Measurements from ENCODE around the gene OR1Q1. TPM values are rescaled to one million over a fixed set of nuclear protein-coding genes. Genes with fewer than 3 reads are reported as not detected.
"Not testable (repeated sequence)": the region's sequence is repeated elsewhere in the genome, so short reads cannot be mapped to it uniquely, and the experiment has no call there.

The OR1Q1 gene
- polyA plus RNA-seq (2012; ENCODE audit: low read depth, missing spikeins): not detected

- TF ChIP-seq SPI1 (IDR thresholded peaks at IDR 0.05; ENCODE audit: low read depth, low read length): no peak
- TF ChIP-seq POLR2AphosphoS5 (IDR thresholded peaks at IDR 0.05; ENCODE audit: low read depth, low read length): no peak
- TF ChIP-seq TAF1 (IDR thresholded peaks at IDR 0.05; ENCODE audit: low read depth, low read length): no peak
- TF ChIP-seq POU2F2 (IDR thresholded peaks at IDR 0.05; ENCODE audit: low read depth, low read length): no peak
- no peak for TF ChIP-seq PAX5 (IDR thresholded peaks at IDR 0.05; ENCODE audit: insufficient read depth, low read length, severe bottlenecking)
- TF ChIP-seq POLR2A (IDR thresholded peaks at IDR 0.05; ENCODE audit: low read depth, low read length): no peak
- FAIRE-seq (no peak), DNase-seq (ENCODE audit: insufficient read length, low spot score) (no peak)
These were observed at the start of gene OR1Q1 for GRCh38 chr9:122614362-122614761. TSS of gene OR1Q1 (plus strand) at chr9:122614738. CDS start at chr9:122614738, 0 bp downstream.

GRCh38 chr9:122567901-122568300, 46.6 kb upstream of the OR1Q1 start:
- DNase-seq (ENCODE audit: insufficient read length, low spot score) (no peak), FAIRE-seq (no peak)
- no peak for TF ChIP-seq TAF1 (IDR thresholded peaks at IDR 0.05; ENCODE audit: low read depth, low read length)
- no peak for TF ChIP-seq PAX5 (IDR thresholded peaks at IDR 0.05; ENCODE audit: insufficient read depth, low read length, severe bottlenecking)
- TF ChIP-seq POLR2A (IDR thresholded peaks at IDR 0.05; ENCODE audit: low read depth, low read length): no peak
- TF ChIP-seq POLR2AphosphoS5 (IDR thresholded peaks at IDR 0.05; ENCODE audit: low read depth, low read length): no peak
- TF ChIP-seq POU2F2 (IDR thresholded peaks at IDR 0.05; ENCODE audit: low read depth, low read length): no peak
- TF ChIP-seq SPI1 (IDR thresholded peaks at IDR 0.05; ENCODE audit: low read depth, low read length): no peak

- no peak for FAIRE-seq
- TF ChIP-seq SPI1 (IDR thresholded peaks at IDR 0.05; ENCODE audit: low read depth, low read length): no peak
- no peak for TF ChIP-seq POU2F2 (IDR thresholded peaks at IDR 0.05; ENCODE audit: low read depth, low read length)
- no peak for TF ChIP-seq PAX5 (IDR thresholded peaks at IDR 0.05; ENCODE audit: insufficient read depth, low read length, severe bottlenecking)
- TF ChIP-seq POLR2A (IDR thresholded peaks at IDR 0.05; ENCODE audit: low read depth, low read length): no peak
- no peak for TF ChIP-seq POLR2AphosphoS5 (IDR thresholded peaks at IDR 0.05; ENCODE audit: low read depth, low read length)
- TF ChIP-seq TAF1 (IDR thresholded peaks at IDR 0.05; ENCODE audit: low read depth, low read length): no peak
- DNase-seq (ENCODE audit: insufficient read length, low spot score): no peak
These were observed 42.1 kb upstream of the OR1Q1 start for GRCh38 chr9:122572456-122572855.

GRCh38 chr9:122579874-122580273, 34.7 kb upstream of the OR1Q1 start:
- FAIRE-seq: no peak
- TF ChIP-seq SPI1 (IDR thresholded peaks at IDR 0.05; ENCODE audit: low read depth, low read length) (no peak), PAX5 (IDR thresholded peaks at IDR 0.05; ENCODE audit: insufficient read depth, low read length, severe bottlenecking) (no peak), TAF1 (IDR thresholded peaks at IDR 0.05; ENCODE audit: low read depth, low read length) (no peak), POLR2A (IDR thresholded peaks at IDR 0.05; ENCODE audit: low read depth, low read length) (no peak)
- DNase-seq (ENCODE audit: insufficient read length, low spot score): no peak

GRCh38 chr9:122580360-122580759, 34.2 kb upstream of the OR1Q1 start:
- FAIRE-seq (no peak), DNase-seq (ENCODE audit: insufficient read length, low spot score) (no peak)
- TF ChIP-seq PAX5 (IDR thresholded peaks at IDR 0.05; ENCODE audit: insufficient read depth, low read length, severe bottlenecking): no peak
- no peak for TF ChIP-seq POU2F2 (IDR thresholded peaks at IDR 0.05; ENCODE audit: low read depth, low read length)
- TF ChIP-seq POLR2A (IDR thresholded peaks at IDR 0.05; ENCODE audit: low read depth, low read length): no peak
- TF ChIP-seq POLR2AphosphoS5 (IDR thresholded peaks at IDR 0.05; ENCODE audit: low read depth, low read length): no peak
- TF ChIP-seq SPI1 (IDR thresholded peaks at IDR 0.05; ENCODE audit: low read depth, low read length): no peak
- TF ChIP-seq TAF1 (IDR thresholded peaks at IDR 0.05; ENCODE audit: low read depth, low read length): no peak

GRCh38 chr9:122583284-122583683, 31.3 kb upstream of the OR1Q1 start, which contains the start of gene OR1L8:
TSS of gene OR1L8 (minus strand) at chr9:122583384. CDS start at chr9:122568477, 14,907 bp downstream.
- FAIRE-seq; DNase-seq (ENCODE audit: insufficient read length, low spot score): not testable (repeated sequence)

- no peak for FAIRE-seq
- DNase-seq (ENCODE audit: insufficient read length, low spot score): no peak
- TF ChIP-seq SPI1 (IDR thresholded peaks at IDR 0.05; ENCODE audit: low read depth, low read length) (no peak), POLR2AphosphoS5 (IDR thresholded peaks at IDR 0.05; ENCODE audit: low read depth, low read length) (no peak), PAX5 (IDR thresholded peaks at IDR 0.05; ENCODE audit: insufficient read depth, low read length, severe bottlenecking) (no peak), POLR2A (IDR thresholded peaks at IDR 0.05; ENCODE audit: low read depth, low read length) (no peak), POU2F2 (IDR thresholded peaks at IDR 0.05; ENCODE audit: low read depth, low read length) (no peak), TAF1 (IDR thresholded peaks at IDR 0.05; ENCODE audit: low read depth, low read length) (no peak)
These were observed 8.8 kb upstream of the OR1Q1 start for GRCh38 chr9:122605691-122606090.

- no peak for DNase-seq (ENCODE audit: insufficient read length, low spot score)
- no peak for FAIRE-seq
- TF ChIP-seq TAF1 (IDR thresholded peaks at IDR 0.05; ENCODE audit: low read depth, low read length) (no peak), POLR2A (IDR thresholded peaks at IDR 0.05; ENCODE audit: low read depth, low read length) (no peak), PAX5 (IDR thresholded peaks at IDR 0.05; ENCODE audit: insufficient read depth, low read length, severe bottlenecking) (no peak), SPI1 (IDR thresholded peaks at IDR 0.05; ENCODE audit: low read depth, low read length) (no peak), POLR2AphosphoS5 (IDR thresholded peaks at IDR 0.05; ENCODE audit: low read depth, low read length) (no peak), POU2F2 (IDR thresholded peaks at IDR 0.05; ENCODE audit: low read depth, low read length) (no peak)
These were observed 8.0 kb upstream of the OR1Q1 start for GRCh38 chr9:122606587-122606986.

- no peak for DNase-seq (ENCODE audit: insufficient read length, low spot score)
- no peak for FAIRE-seq
- no peak for TF ChIP-seq TAF1 (IDR thresholded peaks at IDR 0.05; ENCODE audit: low read depth, low read length)
- TF ChIP-seq PAX5 (IDR thresholded peaks at IDR 0.05; ENCODE audit: insufficient read depth, low read length, severe bottlenecking): no peak
- no peak for TF ChIP-seq POLR2A (IDR thresholded peaks at IDR 0.05; ENCODE audit: low read depth, low read length)
- TF ChIP-seq POLR2AphosphoS5 (IDR thresholded peaks at IDR 0.05; ENCODE audit: low read depth, low read length): no peak
- no peak for TF ChIP-seq POU2F2 (IDR thresholded peaks at IDR 0.05; ENCODE audit: low read depth, low read length)
- no peak for TF ChIP-seq SPI1 (IDR thresholded peaks at IDR 0.05; ENCODE audit: low read depth, low read length)
These were observed 4.7 kb upstream of the OR1Q1 start for GRCh38 chr9:122609804-122610203.

GRCh38 chr9:122619996-122620395, 5.5 kb downstream of the OR1Q1 start:
- no peak for FAIRE-seq
- no peak for DNase-seq (ENCODE audit: insufficient read length, low spot score)
- TF ChIP-seq POLR2A (IDR thresholded peaks at IDR 0.05; ENCODE audit: low read depth, low read length) (no peak), PAX5 (IDR thresholded peaks at IDR 0.05; ENCODE audit: insufficient read depth, low read length, severe bottlenecking) (no peak), POLR2AphosphoS5 (IDR thresholded peaks at IDR 0.05; ENCODE audit: low read depth, low read length) (no peak), TAF1 (IDR thresholded peaks at IDR 0.05; ENCODE audit: low read depth, low read length) (no peak), SPI1 (IDR thresholded peaks at IDR 0.05; ENCODE audit: low read depth, low read length) (no peak), POU2F2 (IDR thresholded peaks at IDR 0.05; ENCODE audit: low read depth, low read length) (no peak)

All from GM12891 (cell line).